HEK293 (cell line): ENCODE measurements around the gene SLC35F2.

ENCODE experiments used
- KLF16 ChIP-seq: fragments of 450-650 bp; formaldehyde crosslinking; IDR thresholded peaks from 2 replicates; pipeline ENCODE4 v1.5.1; 2017; ENCODE audit warnings: missing biosample characterization, missing genetic modification characterization
- MZF1 ChIP-seq: fragments of 450-650 bp; formaldehyde crosslinking; IDR thresholded peaks from 2 replicates; pipeline ENCODE4 v1.5.1; 2017; ENCODE audit warnings: missing biosample characterization, missing genetic modification characterization, borderline replicate concordance
- TCF7L2 ChIP-seq: IDR thresholded peaks from 2 replicates; pipeline ENCODE4 v1.6.1; 2011; ENCODE audit warnings: low read depth, mild to moderate bottlenecking, inconsistent platforms, low read length, moderate library complexity, borderline replicate concordance
- ZFP37 ChIP-seq: fragments of 450-650 bp; formaldehyde crosslinking; IDR thresholded peaks from 2 replicates; pipeline ENCODE4 v1.5.1; 2016; ENCODE audit warnings: missing biosample characterization, missing genetic modification characterization
- ZNF138 ChIP-seq: fragments of 450-650 bp; formaldehyde crosslinking; IDR thresholded peaks from 2 replicates; pipeline ENCODE4 v1.5.1; 2016; ENCODE audit warnings: missing biosample characterization, missing genetic modification characterization, borderline replicate concordance
- ZNF239 ChIP-seq: fragments of 450-650 bp; formaldehyde crosslinking; IDR thresholded peaks from 2 replicates; pipeline ENCODE4 v1.5.1; 2016; ENCODE audit warnings: missing biosample characterization, missing genetic modification characterization
- TF ChIP-seq, protein P1 (sequence below): fragments of 450-650 bp; formaldehyde crosslinking; IDR thresholded peaks from 2 replicates; pipeline ENCODE4 v1.5.1; 2016; ENCODE audit warnings: missing biosample characterization, missing genetic modification characterization
- TF ChIP-seq, protein P2 (sequence below): fragments of 450-650 bp; formaldehyde crosslinking; IDR thresholded peaks from 2 replicates; pipeline ENCODE4 v1.5.1; 2016; ENCODE audit warnings: missing biosample characterization, missing genetic modification characterization, low read depth
- TF ChIP-seq, protein P3 (sequence below): fragments of 450-650 bp; formaldehyde crosslinking; IDR thresholded peaks from 2 replicates; pipeline ENCODE4 v1.5.1; 2016; ENCODE audit warnings: missing biosample characterization, missing genetic modification characterization

DNA sequence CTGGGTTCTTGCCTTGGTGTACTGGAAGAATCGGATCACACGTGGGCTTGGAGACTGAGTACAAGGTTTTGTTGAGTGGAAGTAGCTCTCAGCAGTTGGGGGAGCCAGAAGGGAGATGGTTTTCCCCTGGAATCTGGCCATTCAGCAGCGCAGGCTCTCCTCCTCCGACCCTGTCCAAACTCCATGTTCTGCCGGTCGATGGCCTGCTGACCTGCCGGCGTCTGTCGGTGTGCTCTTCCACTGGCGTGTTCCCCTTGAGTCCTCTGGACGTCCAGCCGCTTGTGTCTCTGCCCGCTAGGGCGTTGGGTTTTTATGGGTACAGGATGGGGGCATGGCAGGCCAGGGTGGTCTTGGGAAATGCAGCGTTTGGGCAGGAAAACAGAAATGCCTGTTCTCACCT lies 108.3 kb downstream of the SLC35F2 start:
- TF ChIP-seq, protein P1, sequence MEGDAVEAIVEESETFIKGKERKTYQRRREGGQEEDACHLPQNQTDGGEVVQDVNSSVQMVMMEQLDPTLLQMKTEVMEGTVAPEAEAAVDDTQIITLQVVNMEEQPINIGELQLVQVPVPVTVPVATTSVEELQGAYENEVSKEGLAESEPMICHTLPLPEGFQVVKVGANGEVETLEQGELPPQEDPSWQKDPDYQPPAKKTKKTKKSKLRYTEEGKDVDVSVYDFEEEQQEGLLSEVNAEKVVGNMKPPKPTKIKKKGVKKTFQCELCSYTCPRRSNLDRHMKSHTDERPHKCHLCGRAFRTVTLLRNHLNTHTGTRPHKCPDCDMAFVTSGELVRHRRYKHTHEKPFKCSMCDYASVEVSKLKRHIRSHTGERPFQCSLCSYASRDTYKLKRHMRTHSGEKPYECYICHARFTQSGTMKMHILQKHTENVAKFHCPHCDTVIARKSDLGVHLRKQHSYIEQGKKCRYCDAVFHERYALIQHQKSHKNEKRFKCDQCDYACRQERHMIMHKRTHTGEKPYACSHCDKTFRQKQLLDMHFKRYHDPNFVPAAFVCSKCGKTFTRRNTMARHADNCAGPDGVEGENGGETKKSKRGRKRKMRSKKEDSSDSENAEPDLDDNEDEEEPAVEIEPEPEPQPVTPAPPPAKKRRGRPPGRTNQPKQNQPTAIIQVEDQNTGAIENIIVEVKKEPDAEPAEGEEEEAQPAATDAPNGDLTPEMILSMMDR (tag by site-specific recombination) = no peak
- TF ChIP-seq MZF1 = no peak
- TF ChIP-seq ZNF138 = no peak
- TF ChIP-seq ZFP37 (tag by site-specific recombination) = no peak
- TF ChIP-seq KLF16 (tag by site-specific recombination) = no peak
- no peak for TF ChIP-seq TCF7L2
- TF ChIP-seq, protein P2, sequence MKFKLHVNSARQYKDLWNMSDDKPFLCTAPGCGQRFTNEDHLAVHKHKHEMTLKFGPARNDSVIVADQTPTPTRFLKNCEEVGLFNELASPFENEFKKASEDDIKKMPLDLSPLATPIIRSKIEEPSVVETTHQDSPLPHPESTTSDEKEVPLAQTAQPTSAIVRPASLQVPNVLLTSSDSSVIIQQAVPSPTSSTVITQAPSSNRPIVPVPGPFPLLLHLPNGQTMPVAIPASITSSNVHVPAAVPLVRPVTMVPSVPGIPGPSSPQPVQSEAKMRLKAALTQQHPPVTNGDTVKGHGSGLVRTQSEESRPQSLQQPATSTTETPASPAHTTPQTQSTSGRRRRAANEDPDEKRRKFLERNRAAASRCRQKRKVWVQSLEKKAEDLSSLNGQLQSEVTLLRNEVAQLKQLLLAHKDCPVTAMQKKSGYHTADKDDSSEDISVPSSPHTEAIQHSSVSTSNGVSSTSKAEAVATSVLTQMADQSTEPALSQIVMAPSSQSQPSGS (tag by site-specific recombination) = no peak
- TF ChIP-seq, protein P3, sequence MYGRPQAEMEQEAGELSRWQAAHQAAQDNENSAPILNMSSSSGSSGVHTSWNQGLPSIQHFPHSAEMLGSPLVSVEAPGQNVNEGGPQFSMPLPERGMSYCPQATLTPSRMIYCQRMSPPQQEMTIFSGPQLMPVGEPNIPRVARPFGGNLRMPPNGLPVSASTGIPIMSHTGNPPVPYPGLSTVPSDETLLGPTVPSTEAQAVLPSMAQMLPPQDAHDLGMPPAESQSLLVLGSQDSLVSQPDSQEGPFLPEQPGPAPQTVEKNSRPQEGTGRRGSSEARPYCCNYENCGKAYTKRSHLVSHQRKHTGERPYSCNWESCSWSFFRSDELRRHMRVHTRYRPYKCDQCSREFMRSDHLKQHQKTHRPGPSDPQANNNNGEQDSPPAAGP (tag by site-specific recombination) = no peak
- no peak for TF ChIP-seq ZNF239
